H1 (cell line): Measurements from ENCODE around the gene LPP. TPM values are rescaled to one million over a fixed set of nuclear protein-coding genes. Genes with fewer than 3 reads are reported as not detected.

ENCODE experiments used
- CTCF ChIA-PET: fragments of 300-600 bp; sonication (Branson Sonifier 250); formaldehyde crosslinking; loops from one replicate; lab custom pipeline; 2021; ENCODE audit not compliant: partially characterized antibody; lab: Charles Lee
- POLR2A ChIA-PET: fragments of 300-600 bp; sonication (Branson Sonifier 250); formaldehyde crosslinking; loops from one replicate; lab custom pipeline; 2021; ENCODE audit warnings: inconsistent platforms; ENCODE audit not compliant: partially characterized antibody; lab: Charles Lee
- DNase-seq, 2 experiments: peaks; one replicate each; pipeline versions ENCODE4 v3.0.0 to v3.0.0-alpha.2; 2010 to 2022; ENCODE audit warnings: low spot score in 2 of 2, low read depth in 1 of 2, mixed read lengths in 1 of 2
- FAIRE-seq: peaks from 2 replicates; lab custom pipeline; 2011; peaks lifted over from hg19 to GRCh38; lab: Jason Lieb, UNC
- H2AFZ ChIP-seq: 2 replicates; pipeline ENCODE4 v1.8.1; 2012; ENCODE audit warnings: low read length, inconsistent platforms
- H2AK5ac ChIP-seq: 2 replicates; pipeline ENCODE4 v1.6.1; 2013; ENCODE audit warnings: low read depth, low read length
- H2BK120ac ChIP-seq: replicated peaks from 2 replicates; pipeline ENCODE3; 2013; ENCODE audit warnings: low read depth, low read length, inconsistent platforms
- H2BK12ac ChIP-seq: 2 replicates; pipeline ENCODE4 v1.6.1; 2013; ENCODE audit warnings: low read depth, low read length
- H2BK15ac ChIP-seq: 2 replicates; pipeline ENCODE4 v1.6.1; 2013; ENCODE audit warnings: low read length
- H2BK20ac ChIP-seq: 2 replicates; pipeline ENCODE4 v1.6.1; 2013; ENCODE audit warnings: low read length
- H2BK5ac ChIP-seq: 2 replicates; pipeline ENCODE4 v1.6.1; 2013; ENCODE audit warnings: low read depth, low read length
- H3K14ac ChIP-seq: 2 replicates; pipeline ENCODE4 v1.6.1; 2013; ENCODE audit warnings: inconsistent platforms; ENCODE audit not compliant: insufficient read length
- H3K18ac ChIP-seq: 2 replicates; pipeline ENCODE4 v1.6.1; 2013; ENCODE audit warnings: low read length; ENCODE audit errors: extremely low read depth
- H3K23ac ChIP-seq: 2 replicates; pipeline ENCODE4 v1.6.1; 2013; ENCODE audit warnings: inconsistent platforms; ENCODE audit not compliant: insufficient read length
- H3K23me2 ChIP-seq: 2 replicates; pipeline ENCODE4 v1.6.1; 2013; ENCODE audit warnings: low read depth, low read length
- H3K27ac ChIP-seq: 2 replicates; pipeline ENCODE4 v1.6.1; 2011; ENCODE audit warnings: low read depth, low read length, inconsistent platforms
- H3K27me3 ChIP-seq, 4 experiments: replicated peaks in 1 of 4; 1 replicate in 1 of 4; 2 replicates in 3 of 4; pipeline versions ENCODE4 v1.6.1 to v1.8.1; 2011 to 2013; ENCODE audit warnings: low read length in 3 of 4, mild to moderate bottlenecking in 3 of 4, inconsistent platforms in 2 of 4, mixed read lengths in 2 of 4, moderate library complexity in 1 of 4; ENCODE audit not compliant: control insufficient read depth in 3 of 4, insufficient read depth in 3 of 4; ENCODE audit errors: extremely low read depth in 1 of 4
- H3K36me3 ChIP-seq, 4 experiments: 2 replicates each; pipeline versions ENCODE4 v1.6.1 to v1.8.1; 2011 to 2013; ENCODE audit warnings: mild to moderate bottlenecking in 4 of 4, low read length in 3 of 4, moderate library complexity in 2 of 4, control low read depth in 1 of 4, inconsistent platforms in 1 of 4; ENCODE audit not compliant: insufficient read depth in 4 of 4, control insufficient read depth in 2 of 4
- H3K4ac ChIP-seq: replicated peaks from 2 replicates; pipeline ENCODE3; 2013; ENCODE audit warnings: low read length, low read depth, mixed read lengths, inconsistent platforms; ENCODE audit not compliant: insufficient read length
- H3K4me1 ChIP-seq, 4 experiments: replicated peaks in 1 of 4; 1 replicate in 1 of 4; 2 replicates in 3 of 4; pipeline versions ENCODE4 v1.6.1 to v1.8.1; 2011 to 2013; ENCODE audit warnings: low read length in 3 of 4, inconsistent platforms in 2 of 4, mixed read lengths in 1 of 4; ENCODE audit not compliant: insufficient read depth in 4 of 4, control insufficient read depth in 3 of 4
- H3K4me2 ChIP-seq, 2 experiments: 2 replicates each; pipeline versions ENCODE4 v1.6.1 to v1.8.1; 2011 to 2013; ENCODE audit warnings: low read depth in 2 of 2, low read length in 2 of 2, control low read depth in 1 of 2, inconsistent platforms in 1 of 2, mild to moderate bottlenecking in 1 of 2; ENCODE audit not compliant: insufficient read depth in 1 of 2
- H3K4me3 ChIP-seq, 4 experiments: fragments of 200-600, 300-600 bp in 1 of 4; sonication (generic), shearing (Covaris generic), sonication (Bioruptor Twin) in 1 of 4; 2 replicates each; pipeline versions ENCODE4 v1.5.1 to v1.8.1; 2011 to 2016; ENCODE audit warnings: low read length in 4 of 4, low read depth in 3 of 4, control low read depth in 2 of 4, inconsistent platforms in 2 of 4, mild to moderate bottlenecking in 2 of 4, mixed read lengths in 1 of 4, moderate library complexity in 1 of 4; ENCODE audit not compliant: insufficient read depth in 2 of 4; ENCODE audit errors: extremely low read depth in 1 of 4
- H3K56ac ChIP-seq: replicated peaks from 2 replicates; pipeline ENCODE3; 2013; ENCODE audit warnings: low read depth, mild to moderate bottlenecking, mixed read lengths, low read length, inconsistent platforms; ENCODE audit not compliant: insufficient read length
- H3K79me1 ChIP-seq: 2 replicates; pipeline ENCODE4 v1.6.1; 2013; ENCODE audit warnings: low read depth, low read length, control low read depth
- H3K79me2 ChIP-seq, 2 experiments: 2 replicates each; pipeline versions ENCODE4 v1.6.1 to v1.8.1; 2012 to 2013; ENCODE audit warnings: low read length in 2 of 2, mild to moderate bottlenecking in 2 of 2, inconsistent platforms in 1 of 2; ENCODE audit not compliant: insufficient read depth in 2 of 2, control insufficient read depth in 1 of 2
- H3K9ac ChIP-seq, 4 experiments: replicated peaks in 1 of 4; 1 replicate in 1 of 4; 2 replicates in 3 of 4; pipeline versions ENCODE4 v1.6.1 to v1.8.1; 2011 to 2013; ENCODE audit warnings: low read depth in 3 of 4, low read length in 3 of 4, control low read depth in 2 of 4, mild to moderate bottlenecking in 2 of 4, moderate library complexity in 2 of 4, inconsistent platforms in 1 of 4; ENCODE audit errors: extremely low read depth in 1 of 4
- H3K9me3 ChIP-seq, 2 experiments: 2 replicates each; pipeline versions ENCODE4 v1.6.1 to v1.8.1; 2012 to 2013; ENCODE audit warnings: mild to moderate bottlenecking in 2 of 2, moderate library complexity in 2 of 2, control low read depth in 1 of 2, inconsistent platforms in 1 of 2, low read depth in 1 of 2, low read length in 1 of 2, mixed read lengths in 1 of 2; ENCODE audit not compliant: insufficient read depth in 2 of 2
- H4K20me1 ChIP-seq, 2 experiments: replicated peaks in 1 of 2; 2 replicates each; pipeline versions ENCODE3 to v1.8.1; 2011 to 2013; ENCODE audit warnings: inconsistent platforms in 2 of 2, low read length in 2 of 2, mild to moderate bottlenecking in 1 of 2; ENCODE audit not compliant: insufficient read depth in 2 of 2, control insufficient read depth in 1 of 2
- H4K5ac ChIP-seq: 2 replicates; pipeline ENCODE4 v1.6.1; 2013; ENCODE audit warnings: low read length, low read depth, mixed read lengths, inconsistent platforms; ENCODE audit not compliant: insufficient read length
- H4K8ac ChIP-seq: 2 replicates; pipeline ENCODE4 v1.8.0; 2013; ENCODE audit warnings: mild to moderate bottlenecking, moderate library complexity, low read length, inconsistent platforms; ENCODE audit not compliant: insufficient read depth; ENCODE audit errors: extremely low read depth
- H4K91ac ChIP-seq: replicated peaks from 2 replicates; pipeline ENCODE3; 2013; ENCODE audit warnings: low read length, mixed read lengths, inconsistent platforms; ENCODE audit not compliant: insufficient read length
- BCL11A ChIP-seq, 2 experiments: IDR thresholded peaks; one replicate each; pipeline ENCODE4 v1.6.1; 2011; ENCODE audit warnings: low read depth in 2 of 2, low read length in 2 of 2, mild to moderate bottlenecking in 2 of 2
- CBX5 ChIP-seq: fragments of 300-800, 300-1000 bp; sonication (generic); IDR thresholded peaks from 2 replicates; pipeline ENCODE4 v1.7.1; 2016; ENCODE audit warnings: antibody characterized with exemption, low read length, low read depth
- CREB1 ChIP-seq: IDR thresholded peaks from 2 replicates; pipeline ENCODE4 v1.6.1; 2012; ENCODE audit warnings: inconsistent platforms
- E2F6 ChIP-seq: IDR thresholded peaks from 2 replicates; pipeline ENCODE4 v1.6.1; 2012; ENCODE audit warnings: inconsistent platforms
- JUND ChIP-seq: IDR thresholded peaks from 2 replicates; pipeline ENCODE4 v1.6.1; 2011; ENCODE audit warnings: mild to moderate bottlenecking, improper control_type of control experiment, low read length
- PHF8 ChIP-seq: fragments of 200-600 bp; sonication (generic); conservative IDR thresholded peaks from 2 replicates; pipeline ENCODE4 v1.7.1; 2012; ENCODE audit warnings: low read depth, mild to moderate bottlenecking, inconsistent platforms, low read length, moderate library complexity
- SAP30 ChIP-seq: fragments of 300-600 bp; sonication (generic); IDR thresholded peaks from 2 replicates; pipeline ENCODE4 v1.7.1; 2012; ENCODE audit warnings: low read length, moderate library complexity, mild to moderate bottlenecking, inconsistent platforms; ENCODE audit not compliant: insufficient read depth, insufficient replicate concordance
- SIRT6 ChIP-seq: IDR thresholded peaks from one replicate; pipeline ENCODE4 v1.7.1; 2012; ENCODE audit warnings: low read length, inconsistent platforms
- SP1 ChIP-seq: IDR thresholded peaks from 2 replicates; pipeline ENCODE4 v1.6.1; 2011; ENCODE audit warnings: low read depth, low read length
- TAF1 ChIP-seq: IDR thresholded peaks from 2 replicates; pipeline ENCODE4 v1.6.1; 2011; ENCODE audit warnings: mild to moderate bottlenecking, low read depth, low read length
- TBP ChIP-seq: IDR thresholded peaks from 2 replicates; pipeline ENCODE4 v1.6.1; 2011; ENCODE audit warnings: low read depth, low read length, improper control_type of control experiment
- TEAD4 ChIP-seq: IDR thresholded peaks from 2 replicates; pipeline ENCODE4 v1.6.1; 2012; ENCODE audit warnings: low read depth, low read length, inconsistent platforms, mixed read lengths
- WGBS, 2 experiments: shearing (Covaris generic) in 1 of 2; methylation state at CpG; one replicate each; pipeline versions ENCODE4 v1.1.6 to v1.1.7; 2013 to 2015; ENCODE audit warnings: low lambda C conversion rate in 2 of 2, mixed read lengths in 2 of 2, inconsistent platforms in 1 of 2, low coverage in 1 of 2, missing lambda C conversion rate in 1 of 2; ENCODE audit not compliant: insufficient replicate concordance in 2 of 2, insufficient coverage in 1 of 2, insufficient read length in 1 of 2; ENCODE audit errors: extremely low coverage in 1 of 2, missing lambda C conversion rate in 1 of 2; 5-methylcytosine and 5-hydroxymethylcytosine counted together
- polyA plus RNA-seq, 7 experiments: library from polyadenylated mRNA; depleted of rRNA in 3 of 7; stranded (reverse) in 5 of 7; unstranded in 2 of 7; fragments of >200 nt in 5 of 7; fragments of 200-250 nt in 2 of 7; gene quantifications; 1 replicate in 5 of 7; 2 replicates in 1 of 7; 4 replicates in 1 of 7; pipeline versions ENCODE4 v1.2.1 to v1.2.3, GENCODE V29; 2011 to 2013; ENCODE audit warnings: missing spikeins in 2 of 7, mixed read lengths in 2 of 7
- total RNA-seq: library from RNA; stranded (reverse); fragmentation: NEBNext Ultra II Directional; extraction: Animal tissue kit (Norgen Biotek cat#: 25700); gene quantifications from 2 replicates; pipeline ENCODE4 v1.2.1, GENCODE V29; 2021

The LPP gene
- total and polyA plus RNA-seq, 2 of the 8 experiments (the other 6 are each of a cell fraction or from before 2014, with no cell fraction given), result 10.0 to 53.3 TPM

GRCh38 chr3:188674595-188674994, 520.6 kb downstream of the LPP start:
- Histone ChIP-seq H4K8ac (no peak overlapping the region), H2BK15ac (no peak overlapping the region), H3K56ac (no peak overlapping the region), H3K4me3 (no peak overlapping the region), H2BK20ac (no peak overlapping the region), H3K18ac (no peak overlapping the region), H4K91ac (no peak overlapping the region), H3K4me2 (no peak overlapping the region), H2AFZ (no peak overlapping the region), H3K79me1 (no peaks in the 10 kb centered on the region), H4K5ac (no peak overlapping the region), H3K27me3 (no peaks in the 10 kb centered on the region), H3K36me3 (no peaks in the 10 kb centered on the region; a peak in 1 of 8 replicates), H2BK120ac (no peak overlapping the region), H3K9me3 (no peaks in the 10 kb centered on the region), H4K20me1 (no peaks in the 10 kb centered on the region), H3K4ac (no peak overlapping the region), H2BK12ac (no peak overlapping the region), H3K79me2 (no peaks in the 10 kb centered on the region), H2AK5ac (no peak overlapping the region), H3K14ac (no peak overlapping the region), H3K23me2 (no peaks in the 10 kb centered on the region), H3K23ac (no peak overlapping the region), H3K9ac (no peak overlapping the region), H3K4me1 (peaks cover 0 to 9% (median 3%) of the 10 kb centered on the region in 4 experiments; a peak in 3 of 7 replicates), H3K27ac (no peak overlapping the region), H2BK5ac (no peak overlapping the region)
- WGBS, 2 experiments, result 65% methylated on average over 3 of the region's 3 CpGs; no CpG with 5 or more reads in 1 of the 2 experiments
- ChIA-PET CTCF (interaction anchor here (1.7 to 1.9 kb wide), 2 partner anchors 12 to 474 kb away, joined by 6 read pairs; no protein-coding TSS in a partner anchor), POLR2A (no interaction called here)
- FAIRE-seq, result no peak
- DNase-seq, result no peak
- TF ChIP-seq SIRT6 (no peak), SAP30 (no peak), JUND (no peak), BCL11A (IDR thresholded peaks at IDR 0.05; ENCODE audit: low read depth in 2 of 2, low read length in 2 of 2) (no peak), TEAD4 (no peak), TAF1 (no peak), PHF8 (no peak), CBX5 (no peak), TBP (no peak), E2F6 (no peak), CREB1 (no peak), SP1 (no peak)
